Natural killer cell (primary cell): Measurements from ENCODE around the gene CDHR3. TPM values are rescaled to one million over a fixed set of nuclear protein-coding genes. Genes with fewer than 3 reads are reported as not detected.

ENCODE experiments used
- ATAC-seq, 3 donors: fragments of 150-1000 bp in 2 of 3; fragments of 200-7000 bp in 1 of 3; cut with Tn5 transposase; 1 replicate in 1 of 3; 2 replicates in 2 of 3; pipeline ENCODE4 v1.10.0; 2021; ENCODE audit warnings: mild to moderate bottlenecking in 2 of 3, moderate library complexity in 2 of 3
- DNase-seq, 2 donors: peaks; one replicate each; pipeline versions ENCODE4 v3.0.0 to v3.0.0-alpha.2; 2013 to 2021; ENCODE audit warnings: mixed read lengths in 1 of 2
- H3K27ac ChIP-seq: one replicate; pipeline ENCODE4 v1.5.1; 2013; ENCODE audit warnings: mild to moderate bottlenecking, low read length
- H3K27me3 ChIP-seq: one replicate; pipeline ENCODE4 v1.6.1; 2013; ENCODE audit warnings: low read length; ENCODE audit not compliant: control insufficient read depth, insufficient read depth
- H3K36me3 ChIP-seq: one replicate; pipeline ENCODE4 v1.6.1; 2013; ENCODE audit warnings: low read length; ENCODE audit not compliant: control insufficient read depth, insufficient read depth
- H3K4me1 ChIP-seq: one replicate; pipeline ENCODE4 v1.6.1; 2013; ENCODE audit warnings: low read length; ENCODE audit not compliant: control insufficient read depth, insufficient read depth
- H3K4me3 ChIP-seq: one replicate; pipeline ENCODE4 v1.5.1; 2013; ENCODE audit warnings: low read length
- H3K9me3 ChIP-seq: one replicate; pipeline ENCODE4 v1.6.1; 2013; ENCODE audit warnings: low read length; ENCODE audit not compliant: control insufficient read depth, insufficient read depth
- H3K27ac Mint-ChIP-seq, 2 donors: one replicate each; pipeline ENCODE4 v1.8.0; 2022; ENCODE audit warnings: mild to moderate bottlenecking in 2 of 2, mixed read lengths in 2 of 2, moderate library complexity in 1 of 2
- H3K27me3 Mint-ChIP-seq, 2 donors: one replicate each; pipeline ENCODE4 v1.8.0; 2022; ENCODE audit warnings: low read depth in 2 of 2, mixed read lengths in 2 of 2
- H3K36me3 Mint-ChIP-seq: one replicate; pipeline ENCODE4 v1.8.0; 2022; ENCODE audit warnings: mixed read lengths
- H3K4me1 Mint-ChIP-seq, 2 donors: one replicate each; pipeline ENCODE4 v1.8.0; 2022; ENCODE audit warnings: mixed read lengths in 2 of 2
- H3K4me3 Mint-ChIP-seq: one replicate; pipeline ENCODE4 v1.8.0; 2022; ENCODE audit warnings: mild to moderate bottlenecking, moderate library complexity, mixed read lengths
- H3K9me3 Mint-ChIP-seq, 2 donors: one replicate each; pipeline ENCODE4 v1.8.0; 2022; ENCODE audit warnings: mixed read lengths in 2 of 2
- WGBS: methylation state at CpG from one replicate; pipeline ENCODE4 v1.1.7; 2013; ENCODE audit warnings: missing lambda C conversion rate; ENCODE audit not compliant: insufficient coverage; 5-methylcytosine and 5-hydroxymethylcytosine counted together
- intact Hi-C: fragments of 100-400 bp; cut with micrococcal nuclease; formaldehyde crosslinking; loops from one replicate; pipeline ENCODE4 v1.14.2; 2022
- total RNA-seq, 4 donors: library from RNA; stranded (reverse); fragments of 120-200 nt in 1 of 4; gene quantifications; one replicate each; pipeline versions ENCODE4 v1.2.3 to v1.2.4, GENCODE V29; 2013 to 2022
- TF ChIP-seq, protein P1 (sequence below): fragments of 200-600 bp; IDR thresholded peaks from one replicate; pipeline ENCODE4 v1.8.0; 2022; ENCODE audit warnings: antibody characterized with exemption

CDHR3 gene
- total RNA-seq, 3 donors from 2014 or later (not counting 1 experiment from before 2014, with no cell fraction given), result 9.2 to 12.4 (median 10.2) TPM

DNA sequence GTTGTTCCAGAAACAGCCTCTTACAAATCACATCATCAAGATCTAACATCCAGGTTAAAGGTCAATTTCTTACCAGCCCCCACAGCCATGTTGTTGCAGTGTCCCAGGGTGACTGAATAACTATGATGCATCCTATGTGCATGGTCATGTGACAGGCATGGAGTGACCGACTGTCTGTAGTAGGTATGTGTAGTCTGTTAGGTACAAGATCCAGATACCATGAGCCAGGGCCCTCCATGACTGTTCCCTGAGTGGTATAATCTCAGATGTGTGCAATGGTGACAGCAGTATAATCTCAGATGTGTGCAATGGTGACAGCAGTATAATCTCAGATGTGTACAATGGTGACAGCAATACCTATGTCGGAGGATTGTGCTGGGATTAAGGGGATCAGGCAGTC lies 8.8 kb downstream of the CDHR3 start:
- Mint-ChIP-seq H3K4me1 (no peaks in the 10 kb centered on the region), H3K27me3 (peaks cover 2 to 7% of the 10 kb centered on the region in 2 donors), H3K4me3 (no peak overlapping the region), H3K36me3 (no peaks in the 10 kb centered on the region), H3K27ac (no peak overlapping the region), H3K9me3 (no peaks in the 10 kb centered on the region)
- Histone ChIP-seq H3K36me3 (no peaks in the 10 kb centered on the region), H3K4me3 (no peak overlapping the region), H3K9me3 (no peaks in the 10 kb centered on the region), H3K4me1 (no peaks in the 10 kb centered on the region), H3K27ac (no peak overlapping the region), H3K27me3 (no peaks in the 10 kb centered on the region)
- no peak for ATAC-seq
- 84% methylated on average over 2 of the region's 2 CpGs for WGBS
- TF ChIP-seq, protein P1, sequence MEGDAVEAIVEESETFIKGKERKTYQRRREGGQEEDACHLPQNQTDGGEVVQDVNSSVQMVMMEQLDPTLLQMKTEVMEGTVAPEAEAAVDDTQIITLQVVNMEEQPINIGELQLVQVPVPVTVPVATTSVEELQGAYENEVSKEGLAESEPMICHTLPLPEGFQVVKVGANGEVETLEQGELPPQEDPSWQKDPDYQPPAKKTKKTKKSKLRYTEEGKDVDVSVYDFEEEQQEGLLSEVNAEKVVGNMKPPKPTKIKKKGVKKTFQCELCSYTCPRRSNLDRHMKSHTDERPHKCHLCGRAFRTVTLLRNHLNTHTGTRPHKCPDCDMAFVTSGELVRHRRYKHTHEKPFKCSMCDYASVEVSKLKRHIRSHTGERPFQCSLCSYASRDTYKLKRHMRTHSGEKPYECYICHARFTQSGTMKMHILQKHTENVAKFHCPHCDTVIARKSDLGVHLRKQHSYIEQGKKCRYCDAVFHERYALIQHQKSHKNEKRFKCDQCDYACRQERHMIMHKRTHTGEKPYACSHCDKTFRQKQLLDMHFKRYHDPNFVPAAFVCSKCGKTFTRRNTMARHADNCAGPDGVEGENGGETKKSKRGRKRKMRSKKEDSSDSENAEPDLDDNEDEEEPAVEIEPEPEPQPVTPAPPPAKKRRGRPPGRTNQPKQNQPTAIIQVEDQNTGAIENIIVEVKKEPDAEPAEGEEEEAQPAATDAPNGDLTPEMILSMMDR, result no peak
- intact Hi-C loops, result no loop called here
- no peak for DNase-seq

DNA sequence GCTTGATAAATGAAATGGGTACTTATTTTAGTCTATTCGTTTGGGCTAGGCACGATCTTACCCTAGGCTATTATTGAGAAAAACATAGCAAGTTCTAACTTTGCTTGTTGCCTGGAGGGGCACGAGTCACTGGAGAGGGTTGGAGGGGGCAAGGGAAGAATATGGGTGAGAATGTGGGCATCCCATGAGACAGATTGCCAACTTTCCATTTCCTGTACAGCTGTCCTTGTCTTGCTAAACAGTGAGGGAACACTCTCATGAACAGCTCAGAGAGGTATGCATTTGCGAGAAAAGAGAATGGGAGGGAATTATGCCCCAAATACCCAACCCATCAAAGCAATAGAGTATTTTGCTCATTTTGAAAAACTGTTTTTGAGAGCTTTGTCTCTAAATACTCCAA lies 9.2 kb downstream of the CDHR3 start:
- Mint-ChIP-seq H3K4me3 (no peak overlapping the region), H3K36me3 (no peaks in the 10 kb centered on the region), H3K27ac (no peak overlapping the region), H3K9me3 (no peaks in the 10 kb centered on the region), H3K27me3 (peaks cover 2 to 7% of the 10 kb centered on the region in 2 donors), H3K4me1 (no peaks in the 10 kb centered on the region)
- intact Hi-C loops, result no loop called here
- WGBS, result 44% methylated on average over 3 of the region's 4 CpGs
- DNase-seq (no peak), ATAC-seq (no peak)
- Histone ChIP-seq H3K9me3 (no peaks in the 10 kb centered on the region), H3K27ac (no peak overlapping the region), H3K4me1 (no peaks in the 10 kb centered on the region), H3K36me3 (no peaks in the 10 kb centered on the region), H3K27me3 (no peaks in the 10 kb centered on the region), H3K4me3 (no peak overlapping the region)
- TF ChIP-seq, protein P1, result no peak

DNA sequence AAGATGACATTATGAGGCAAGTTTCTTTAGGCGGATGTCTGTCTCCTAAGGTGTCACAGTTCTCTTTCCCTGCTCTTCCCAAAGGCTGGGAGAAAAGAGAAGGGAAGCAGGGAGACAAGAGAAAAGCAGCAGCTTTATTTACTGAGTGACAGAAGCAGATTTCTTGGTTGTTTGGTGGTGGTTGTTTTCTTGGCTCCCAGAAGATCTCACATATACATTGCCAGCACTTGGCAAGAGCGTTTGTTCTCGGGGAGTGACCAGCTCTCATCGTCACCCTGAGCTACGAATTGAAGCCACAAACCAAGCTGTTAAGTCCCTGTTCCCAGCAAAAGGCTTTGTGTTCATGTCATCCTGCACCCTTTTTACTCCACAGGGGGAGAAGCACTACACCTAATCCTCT lies 11.4 kb downstream of the CDHR3 start:
- no peak overlapping the region for H3K4me3 ChIP-seq
- Mint-ChIP-seq H3K27ac (no peak overlapping the region), H3K9me3 (no peaks in the 10 kb centered on the region), H3K27me3 (peaks cover 5 to 7% of the 10 kb centered on the region in 2 donors), H3K4me3 (no peak overlapping the region), H3K36me3 (no peaks in the 10 kb centered on the region), H3K4me1 (no peaks in the 10 kb centered on the region)
- no peaks in the 10 kb centered on the region for H3K4me1 ChIP-seq
- no peaks in the 10 kb centered on the region for H3K9me3 ChIP-seq
- no peak overlapping the region for H3K27ac ChIP-seq
- H3K27me3 ChIP-seq, result no peaks in the 10 kb centered on the region
- no peaks in the 10 kb centered on the region for H3K36me3 ChIP-seq
- DNase-seq (no peak), ATAC-seq (no peak)
- TF ChIP-seq, protein P1, result no peak
- WGBS, result 80% methylated on average over 5 of the region's 5 CpGs
- intact Hi-C loops, result no loop called here

DNA sequence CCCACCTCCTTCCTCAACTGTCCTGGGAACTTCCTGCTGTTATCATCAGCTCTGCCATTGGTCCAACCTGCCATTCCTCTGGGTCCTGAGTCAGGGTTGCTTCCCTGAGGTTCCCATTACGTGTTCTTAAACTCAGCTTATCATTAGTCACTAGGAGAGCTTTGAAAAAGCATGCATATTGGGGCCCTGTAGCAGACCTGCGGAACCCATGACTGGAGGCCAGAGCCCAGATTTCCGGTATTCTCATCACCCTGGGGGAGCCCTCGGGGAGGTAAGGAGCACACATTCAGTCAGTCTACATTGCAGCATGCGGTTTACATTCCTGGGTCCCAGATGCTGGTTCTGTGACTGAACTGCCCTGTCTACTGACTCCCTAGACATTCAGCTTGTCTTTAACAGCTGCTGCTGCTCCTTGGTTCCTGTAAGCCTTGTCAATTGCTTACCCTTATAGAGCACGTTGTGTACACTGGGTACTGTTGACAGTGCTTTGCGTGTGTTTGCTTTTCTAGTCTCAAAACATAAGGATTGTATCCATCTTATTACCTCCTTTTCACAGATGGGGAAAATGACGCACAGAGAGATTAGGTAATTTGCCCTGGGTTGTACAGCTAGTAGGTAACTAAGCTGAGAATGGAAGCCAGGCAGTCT lies 12.8 kb downstream of the CDHR3 start:
- no peaks in the 10 kb centered on the region for H3K4me1 ChIP-seq
- TF ChIP-seq, protein P1, result no peak
- peaks cover 0 to 5% of the 10 kb centered on the region in 2 donors for H3K27me3 Mint-ChIP-seq
- intact Hi-C loops, result no loop called here
- H3K4me3 ChIP-seq, result no peak overlapping the region
- ATAC-seq, result no peak
- H3K4me1 Mint-ChIP-seq, result no peaks in the 10 kb centered on the region
- H3K9me3 Mint-ChIP-seq, result no peaks in the 10 kb centered on the region
- whole genome bisulfite sequencing, result 80% methylated on average over 7 of the region's 8 CpGs
- DNase-seq, result no peak
- H3K27ac ChIP-seq, result no peak overlapping the region
- no peak overlapping the region for H3K27ac Mint-ChIP-seq
- H3K9me3 ChIP-seq, result no peaks in the 10 kb centered on the region
- H3K36me3 Mint-ChIP-seq, result no peaks in the 10 kb centered on the region
- no peaks in the 10 kb centered on the region for H3K36me3 ChIP-seq
- no peaks in the 10 kb centered on the region for H3K27me3 ChIP-seq
- H3K4me3 Mint-ChIP-seq, result no peak overlapping the region
